GM19193 (cell line): ENCODE data around the gene CD226.

Experiments used
- POLR2A ChIP-seq: IDR thresholded peaks from 4 replicates; pipeline ENCODE4 v1.6.1; 2011; ENCODE audit not compliant: insufficient read depth, insufficient read length; ENCODE audit errors: extremely low read depth

CD226 gene

DNA sequence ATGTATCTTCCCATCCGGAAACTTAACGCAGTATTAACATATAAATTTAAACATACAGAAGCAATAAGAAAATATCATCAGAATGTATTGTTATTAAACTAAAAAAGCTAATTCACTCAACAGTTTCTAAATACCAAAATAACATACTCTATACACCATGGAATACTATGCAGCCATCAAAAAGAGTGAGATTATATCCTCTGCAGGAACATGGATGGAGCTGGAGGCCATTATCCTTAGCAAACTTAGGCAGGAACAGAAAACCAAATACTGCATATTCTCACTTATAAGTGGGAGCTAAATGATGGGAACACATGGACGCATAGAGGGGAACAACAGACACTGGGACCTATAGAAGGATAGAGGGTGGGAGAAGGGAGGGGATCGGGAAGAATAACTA, 127.1 kb downstream of the CD226 start:
- TF ChIP-seq POLR2A, result no peak

GRCh38 chr18:69819460-69819859, 128.2 kb downstream of the CD226 start:
- no peak for TF ChIP-seq POLR2A

GRCh38 chr18:69817335-69817940, 130.2 kb downstream of the CD226 start:
- TF ChIP-seq POLR2A, result no peak

DNA sequence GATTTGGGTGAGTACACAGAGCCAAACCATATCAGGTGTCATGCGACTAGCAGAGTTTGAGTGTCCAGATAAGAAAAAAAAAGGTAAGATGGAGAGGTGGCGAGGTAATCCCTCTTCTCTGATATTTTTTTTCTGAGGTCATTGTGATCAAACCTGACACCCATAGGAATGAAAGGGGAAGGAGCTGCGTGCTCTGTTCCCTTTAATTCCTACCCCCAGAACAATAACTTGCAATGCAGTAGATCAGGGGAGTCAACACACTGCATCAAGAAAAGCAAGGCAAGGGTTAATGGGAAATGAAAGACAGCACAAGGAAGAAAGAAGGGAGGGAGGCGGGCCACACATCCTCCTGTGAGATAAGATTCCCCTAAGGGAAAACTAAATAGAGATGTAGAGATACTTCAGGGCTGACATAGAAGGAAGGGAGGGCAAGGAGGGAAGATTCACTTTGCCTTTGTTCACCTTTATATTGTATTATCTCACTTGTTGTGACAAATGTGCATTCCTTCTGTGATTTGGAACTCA, 132.8 kb downstream of the CD226 start:
- TF ChIP-seq POLR2A, result no peak

GRCh38 chr18:69813559-69813958, 134.1 kb downstream of the CD226 start:
- TF ChIP-seq POLR2A, result no peak

DNA sequence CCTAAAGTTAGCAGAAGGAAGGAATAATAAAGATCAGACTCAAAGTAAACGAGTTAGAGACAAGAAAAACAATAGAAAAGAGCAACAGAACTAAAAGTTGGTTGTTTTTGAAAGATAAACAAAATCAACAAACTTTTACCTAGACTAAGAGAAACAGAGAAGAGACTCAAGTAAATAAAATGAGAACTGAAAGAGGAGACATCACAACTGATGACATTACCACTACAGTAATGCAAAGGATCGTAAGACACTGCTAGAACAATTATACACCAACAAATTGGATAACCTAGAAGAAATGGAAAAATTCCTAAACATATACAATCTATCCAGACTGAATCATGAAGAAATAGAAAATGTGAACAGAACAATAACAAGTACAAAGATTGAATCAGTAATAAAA, 139.3 kb downstream of the CD226 start:
- TF ChIP-seq POLR2A, result no peak

DNA sequence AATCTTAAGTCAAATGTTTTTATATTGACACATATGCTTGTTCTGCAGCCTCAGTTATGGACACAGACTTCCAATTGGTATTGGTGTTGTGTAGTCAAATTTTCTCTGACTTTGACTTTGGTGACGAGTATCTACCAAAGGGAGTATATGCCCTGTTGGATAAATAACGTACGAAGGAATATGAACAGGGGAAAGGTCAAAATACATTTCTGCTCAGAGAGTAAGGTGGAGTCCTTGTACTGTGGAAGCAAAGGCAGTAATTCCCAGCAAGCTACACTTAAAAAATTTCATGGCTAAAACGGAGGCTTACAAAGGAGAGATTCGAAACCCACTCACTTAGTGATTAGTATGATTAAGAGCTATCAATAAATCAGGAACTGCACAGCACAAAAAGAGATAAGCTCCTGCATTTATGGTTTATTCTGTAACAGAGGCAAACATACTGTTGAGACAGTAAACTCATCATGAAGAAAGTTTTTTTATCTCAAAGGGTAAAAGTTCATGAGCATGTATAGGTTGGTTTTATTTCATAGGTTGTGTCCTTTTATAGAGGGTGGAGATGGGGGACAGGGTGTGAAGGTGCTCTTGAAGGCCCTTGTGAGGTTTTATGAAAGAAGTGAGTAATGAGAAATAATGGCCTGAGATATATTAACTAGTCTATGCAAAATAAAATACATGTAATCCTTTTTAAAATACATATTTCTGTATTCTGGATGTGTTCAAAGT, 142.7 kb downstream of the CD226 start:
- no peak for TF ChIP-seq POLR2A
